Hindlimb muscle (tissue), 1 donor: ENCODE results near the gene CSNK2A1. TPM values are rescaled to one million over a fixed set of nuclear protein-coding genes. Genes with fewer than 3 reads are reported as not detected.
"Not testable (repeated sequence)": the region's sequence is repeated elsewhere in the genome, so short reads cannot be mapped to it uniquely, and the experiment has no call there.

ENCODE experiments used
- DNase-seq: peaks from one replicate; pipeline ENCODE4 v3.0.0-alpha.2; 2013
- polyA plus RNA-seq: library from polyadenylated mRNA; unstranded; fragments of 120-200 nt; gene quantifications from one replicate; pipeline ENCODE4 v1.2.1, GENCODE V29; 2013; ENCODE audit not compliant: insufficient read length

Gene CSNK2A1
- 111 TPM for polyA plus RNA-seq

GRCh38 chr20:543369-544152, at the start of gene CSNK2A1:
TSS of gene CSNK2A1 (minus strand) at chr20:543790. CDS start at chr20:508551, 35,239 bp downstream.
- DNase-seq: peak; percentile 97

DNA sequence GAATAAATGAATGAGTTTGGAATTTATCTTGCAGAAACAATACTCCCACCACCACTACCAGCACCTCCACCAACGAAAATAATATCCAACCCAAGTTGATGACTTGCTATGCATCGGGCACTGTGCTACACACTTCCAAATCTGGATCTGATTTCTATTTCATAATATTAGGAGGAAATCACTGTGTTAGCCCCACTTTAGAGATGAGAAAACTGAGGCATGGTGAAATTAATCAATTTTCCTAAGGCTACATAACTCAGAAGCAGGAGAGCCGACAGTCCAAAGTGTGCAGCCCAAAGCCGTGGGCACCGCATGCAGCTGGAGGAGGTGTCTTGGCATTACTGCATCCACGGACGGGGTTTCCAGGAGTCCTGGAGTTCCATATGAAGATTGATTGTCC, 48.9 kb upstream of the CSNK2A1 start:
- no peak for DNase-seq

DNA sequence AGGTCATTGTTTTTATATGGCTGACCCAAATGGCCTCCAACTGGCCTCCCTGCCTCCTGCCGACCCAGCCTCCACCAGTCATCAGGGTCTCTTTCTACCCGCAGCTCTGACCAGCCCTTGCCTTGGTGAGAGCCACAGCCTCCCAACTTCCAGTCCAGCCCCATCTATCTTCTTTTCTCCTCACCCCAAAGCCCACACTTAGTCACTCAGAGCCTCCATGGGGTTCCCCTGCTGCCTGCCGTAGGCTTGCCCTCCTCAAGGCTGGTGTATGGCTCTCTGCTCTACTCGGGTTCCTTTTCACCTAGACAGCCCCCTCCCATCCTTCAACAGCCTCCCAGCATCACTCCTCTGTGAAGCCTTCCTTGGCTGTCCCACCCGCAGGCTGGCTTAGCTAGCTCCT, 48.4 kb upstream of the CSNK2A1 start:
- DNase-seq: no peak

- no peak for DNase-seq
Measured at GRCh38 chr20:588932-589672, 45.5 kb upstream of the CSNK2A1 start.

DNA sequence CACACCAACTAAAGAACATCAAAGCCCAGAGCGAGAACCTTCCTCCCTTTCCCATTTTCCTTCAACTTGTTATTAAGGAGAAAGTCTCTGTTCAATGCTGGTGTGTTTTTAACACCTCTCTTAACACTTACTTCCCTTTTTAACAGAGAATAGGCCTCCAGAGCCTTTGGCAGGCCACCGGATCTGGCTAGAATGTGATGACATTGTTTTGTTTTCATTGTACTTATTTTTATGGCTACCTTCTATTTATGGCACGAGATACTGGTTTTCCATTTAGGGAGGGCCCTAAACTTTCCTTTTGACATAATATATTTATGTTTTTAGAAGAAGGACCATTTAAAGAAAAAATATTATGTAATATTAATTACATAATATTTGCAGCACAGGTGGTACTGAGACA, 44.9 kb upstream of the CSNK2A1 start:
- no peak for DNase-seq

GRCh38 chr20:584971-585301, 41.3 kb upstream of the CSNK2A1 start:
- DNase-seq: no peak

GRCh38 chr20:584161-584970, 40.8 kb upstream of the CSNK2A1 start:
- DNase-seq: no peak

DNA sequence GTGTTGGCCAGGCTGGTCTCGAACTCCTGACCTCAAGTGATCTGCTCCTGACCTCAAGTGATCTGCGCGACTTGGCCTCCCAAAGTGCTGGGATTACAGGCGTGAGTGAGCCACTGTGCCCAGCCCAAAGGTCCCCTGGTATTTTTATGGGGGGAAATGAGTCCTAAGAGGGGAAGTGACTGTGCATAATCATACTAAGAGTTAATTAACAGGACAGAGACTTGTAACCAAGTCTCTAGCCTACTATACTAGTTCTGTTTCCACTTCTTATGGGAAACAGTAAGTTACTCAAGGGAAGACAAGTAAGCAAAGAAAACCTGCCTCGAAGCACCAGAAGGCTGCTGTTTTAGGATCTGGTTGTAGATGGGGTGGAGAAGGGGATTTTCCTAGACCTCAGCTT, 38.6 kb upstream of the CSNK2A1 start:
- DNase-seq: no peak

DNA sequence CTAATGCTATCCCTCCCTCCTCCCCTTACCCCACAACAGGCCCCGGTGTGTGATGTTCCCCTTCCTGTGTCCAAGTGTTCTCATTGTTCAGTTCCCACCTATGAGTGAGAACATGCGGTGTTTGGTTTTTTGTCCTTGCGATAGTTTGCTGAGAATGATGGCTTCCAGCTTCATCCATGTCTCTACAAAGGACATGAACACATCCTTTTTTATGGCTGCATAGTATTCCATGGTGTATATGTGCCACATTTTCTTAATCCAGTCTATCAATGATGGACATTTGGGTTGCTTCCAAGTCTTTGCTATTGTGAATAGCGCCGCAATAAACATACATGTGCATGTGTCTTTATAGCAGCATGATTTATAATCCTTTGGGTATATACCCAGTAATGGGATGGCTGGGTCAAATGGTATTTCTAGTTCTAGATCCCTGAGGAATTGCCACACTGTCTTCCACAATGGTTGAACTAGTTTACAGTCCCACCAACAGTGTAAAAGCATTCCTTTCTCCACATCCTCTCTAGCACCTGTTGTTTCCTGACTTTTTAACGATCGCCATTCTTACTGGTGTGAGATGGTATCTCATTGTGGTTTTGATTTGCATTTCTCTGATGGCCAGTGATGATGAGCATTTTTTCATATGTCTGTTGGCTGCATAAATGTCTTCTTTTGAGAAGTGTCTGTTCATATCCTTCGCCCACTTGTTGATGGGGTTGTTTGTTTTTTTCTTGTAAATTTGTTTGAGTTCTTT, 35.5 kb upstream of the CSNK2A1 start:
- not testable (repeated sequence) for DNase-seq

GRCh38 chr20:577167-577791, 33.7 kb upstream of the CSNK2A1 start:
- DNase-seq: no peak

DNA sequence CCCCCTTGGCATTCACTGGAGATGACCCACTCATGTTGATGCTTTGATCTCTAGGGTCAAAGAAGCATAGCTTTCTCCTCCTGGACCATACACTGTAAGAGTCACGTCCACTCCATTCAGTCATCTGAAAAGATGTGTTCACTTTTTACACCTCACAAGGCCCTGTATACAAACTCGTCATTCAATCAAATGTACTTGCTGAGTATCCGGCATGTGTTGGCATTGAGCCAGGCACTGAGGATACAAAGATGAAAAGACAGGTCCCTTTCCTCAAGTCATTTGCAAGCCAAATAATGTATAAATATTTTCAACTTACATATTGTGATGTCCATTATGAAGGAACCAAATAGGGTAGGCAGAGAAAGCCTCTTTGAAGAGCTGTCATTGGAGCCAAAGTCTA, 32.6 kb upstream of the CSNK2A1 start:
- DNase-seq: no peak

GRCh38 chr20:575230-575629, 31.6 kb upstream of the CSNK2A1 start:
- no peak for DNase-seq

- no peak for DNase-seq
Measured at GRCh38 chr20:574297-574942, 30.8 kb upstream of the CSNK2A1 start.

GRCh38 chr20:573414-574296, 30.1 kb upstream of the CSNK2A1 start:
- no peak for DNase-seq

GRCh38 chr20:572727-573126, 29.1 kb upstream of the CSNK2A1 start:
- peak; percentile 43 for DNase-seq

DNA sequence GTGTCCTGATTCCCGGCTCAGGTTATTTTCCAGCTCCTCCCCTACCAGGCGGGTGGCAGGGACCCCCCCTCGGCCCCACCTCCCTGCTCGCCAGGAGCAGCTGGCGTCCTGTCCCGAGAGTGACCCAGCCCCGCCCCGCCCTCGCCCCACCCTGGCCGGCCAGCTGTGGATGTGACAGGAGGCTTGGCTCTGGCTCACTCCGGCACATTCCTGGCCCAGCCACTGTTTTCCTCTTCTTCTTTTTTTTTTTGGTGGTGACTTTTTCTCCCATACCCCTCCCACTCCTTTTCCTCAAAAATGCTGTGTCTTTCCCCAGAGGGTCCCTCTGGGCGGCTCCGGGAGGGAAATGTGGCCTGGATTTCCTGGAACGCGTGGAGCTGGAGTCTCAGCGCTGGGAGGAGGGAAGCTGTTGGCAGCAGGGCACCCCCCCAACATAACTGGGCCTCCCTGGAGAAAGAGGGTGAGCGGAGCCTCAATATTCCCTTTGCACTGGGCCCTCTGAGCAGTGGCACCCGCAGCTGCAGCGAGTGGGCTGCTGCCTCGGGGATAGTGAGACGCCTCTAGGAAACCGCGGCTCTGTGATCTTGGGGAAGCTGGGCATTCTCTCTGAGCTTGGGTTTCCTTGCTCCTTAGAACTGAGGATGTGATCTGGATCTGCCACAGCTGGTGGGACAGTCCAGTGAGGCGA, 28.3 kb upstream of the CSNK2A1 start:
- DNase-seq: peak; percentile 52

DNA sequence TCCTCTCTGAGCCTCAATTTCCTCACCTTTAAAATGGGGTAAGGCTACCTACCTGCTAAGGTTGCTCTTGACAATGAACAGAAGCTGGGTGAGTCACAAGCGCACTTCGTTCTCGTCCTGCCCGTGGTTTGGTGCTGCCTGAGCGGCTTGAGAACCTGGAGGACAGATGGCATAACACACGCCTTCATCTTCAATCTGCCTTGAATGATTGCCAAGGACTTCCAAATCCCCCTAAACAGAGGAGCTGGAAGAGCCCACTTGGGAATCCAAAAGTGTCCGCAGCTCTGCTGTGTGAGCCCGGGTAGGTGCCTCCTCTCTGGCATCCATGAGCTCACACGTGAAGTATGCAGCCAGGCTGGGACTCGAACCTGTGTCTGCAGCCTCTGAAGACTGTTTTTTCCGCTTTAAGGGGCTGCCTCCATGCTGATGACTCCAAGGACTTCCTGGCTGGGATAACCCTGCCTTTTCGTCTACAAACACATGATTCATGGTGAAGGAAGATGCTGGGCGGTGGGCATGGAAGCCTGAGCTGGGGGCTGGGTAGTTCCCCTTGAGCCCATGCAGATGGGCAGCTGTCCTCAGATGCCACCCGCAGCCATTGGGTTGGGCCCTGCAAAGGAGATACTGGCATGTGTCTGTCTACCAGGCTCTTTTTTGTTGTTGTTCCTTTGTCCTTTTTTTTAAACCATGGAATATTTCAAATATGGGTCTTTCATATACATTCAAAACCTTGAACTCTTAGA, 25.3 kb upstream of the CSNK2A1 start:
- no peak for DNase-seq

DNA sequence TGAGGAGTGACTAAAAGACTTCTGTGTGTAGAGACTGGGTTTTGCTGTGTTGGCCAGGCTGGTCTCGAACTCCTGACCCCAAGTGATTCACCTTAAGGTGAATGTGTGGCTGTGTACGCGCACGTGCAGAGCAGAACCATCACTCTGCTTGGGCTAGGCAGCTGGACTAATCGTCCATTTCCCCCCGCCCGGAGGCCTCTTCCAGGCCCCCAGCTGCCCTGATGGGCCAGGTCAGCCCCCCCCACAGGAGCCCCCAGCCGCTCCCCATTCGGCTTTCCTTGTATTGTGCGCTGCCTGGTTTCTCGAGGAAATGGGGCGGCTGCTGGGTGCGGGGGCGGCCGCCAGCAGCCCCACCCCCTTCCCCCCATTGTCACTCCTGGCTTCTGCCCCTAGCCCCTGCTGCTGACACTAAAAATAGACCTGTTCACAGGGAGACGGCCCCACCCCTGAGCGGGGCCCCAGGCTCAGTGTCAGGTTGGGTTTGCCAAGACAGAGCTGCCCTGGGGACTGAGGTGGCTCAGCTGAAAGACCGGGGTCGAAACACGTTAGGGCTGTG, 24.6 kb upstream of the CSNK2A1 start:
- DNase-seq: no peak

- no peak for DNase-seq
Measured at GRCh38 chr20:564192-564591, 20.6 kb upstream of the CSNK2A1 start.
